PC-3 (cell line): Measurements from ENCODE around the gene CTNNA3. TPM values are rescaled to one million over a fixed set of nuclear protein-coding genes. Genes with fewer than 3 reads are reported as not detected.
A peak's percentile ranks its signal among the peaks of the same experiment; 100 is the strongest.

Experiments
- ATAC-seq: fragments of 200-7000 bp; cut with Tn5 transposase; 2 replicates; pipeline ENCODE4 v1.9.1; 2020; ENCODE audit warnings: mild to moderate bottlenecking, moderate library complexity
- BruUV-seq: library from RNA; stranded (reverse); fragments of 400-500 nt; replicated peaks from 2 replicates; lab custom pipeline; 2021; lab: Mats Ljungman, UMichigan
- CTCF ChIA-PET: fragments of 300-600 bp; sonication (Branson Sonifier 250); formaldehyde crosslinking; loops from one replicate; lab custom pipeline; 2022; ENCODE audit warnings: antibody characterized with exemption; lab: Charles Lee
- POLR2A ChIA-PET: fragments of 300-600 bp; sonication (Branson Sonifier 250); formaldehyde crosslinking; loops from one replicate; lab custom pipeline; 2022; ENCODE audit warnings: antibody characterized with exemption; ENCODE audit not compliant: unreplicated experiment; lab: Charles Lee
- DNase-seq: peaks from one replicate; pipeline ENCODE4 v3.0.0-alpha.2; 2015
- H2AFZ ChIP-seq: fragments of 300-600 bp; sonication (generic); 2 replicates; pipeline ENCODE4 v1.6.0; 2016; ENCODE audit warnings: antibody characterized with exemption, low read length
- H3F3A ChIP-seq: fragments of 300-600 bp; sonication (generic); one replicate; pipeline ENCODE4 v1.6.0; 2017; ENCODE audit warnings: antibody characterized with exemption, low read length, control low read depth, mild to moderate bottlenecking; ENCODE audit not compliant: unreplicated experiment
- H3K27ac ChIP-seq: fragments of 300-600 bp; sonication (generic); 2 replicates; pipeline ENCODE4 v1.5.1; 2016; ENCODE audit warnings: mild to moderate bottlenecking, low read length
- H3K27me3 ChIP-seq: fragments of 300-600 bp; sonication (generic); 2 replicates; pipeline ENCODE4 v1.6.1; 2016; ENCODE audit warnings: low read length, mixed read lengths
- H3K36me3 ChIP-seq: fragments of 300-600 bp; sonication (generic); 2 replicates; pipeline ENCODE4 v1.6.1; 2016; ENCODE audit warnings: low read depth, mixed run types, low read length, mixed read lengths
- H3K4me1 ChIP-seq: fragments of 300-600 bp; sonication (generic); 2 replicates; pipeline ENCODE4 v1.5.1; 2016; ENCODE audit warnings: low read length; ENCODE audit not compliant: insufficient read depth
- H3K4me2 ChIP-seq: fragments of 300-600 bp; sonication (generic); 2 replicates; pipeline ENCODE4 v1.6.0; 2016; ENCODE audit warnings: low read length
- H3K4me3 ChIP-seq: fragments of 300-600 bp; sonication (generic); 2 replicates; pipeline ENCODE4 v1.5.1; 2016; ENCODE audit warnings: mild to moderate bottlenecking, low read length, mixed read lengths
- H3K79me2 ChIP-seq: fragments of 300-600 bp; sonication (generic); 2 replicates; pipeline ENCODE4 v1.6.1; 2017; ENCODE audit warnings: low read length, mixed read lengths
- H3K9ac ChIP-seq: fragments of 300-600 bp; sonication (generic); 2 replicates; pipeline ENCODE4 v1.6.0; 2016; ENCODE audit warnings: mild to moderate bottlenecking, low read length
- H3K9me2 ChIP-seq: fragments of 300-600 bp; sonication (generic); replicated peaks from 2 replicates; pipeline ENCODE4 v1.6.1; 2016; ENCODE audit warnings: mixed run types, low read length, mixed read lengths
- H3K9me3 ChIP-seq: fragments of 300-600 bp; sonication (generic); 2 replicates; pipeline ENCODE4 v1.6.1; 2016; ENCODE audit warnings: low read length, mixed read lengths
- H4K20me1 ChIP-seq: fragments of 300-600 bp; sonication (generic); 2 replicates; pipeline ENCODE4 v1.6.1; 2016; ENCODE audit warnings: low read length, mixed read lengths
- CTCF ChIP-seq: fragments of 300-600 bp; sonication (generic); conservative IDR thresholded peaks from 2 replicates; pipeline ENCODE4 v1.5.1; 2017; ENCODE audit warnings: antibody characterized with exemption, low read depth, mild to moderate bottlenecking, low read length
- EZH2 ChIP-seq: fragments of 300-600 bp; sonication (generic); IDR thresholded peaks from one replicate; pipeline ENCODE4 v1.6.1; 2017; ENCODE audit warnings: antibody characterized with exemption, mild to moderate bottlenecking, low read length; ENCODE audit not compliant: unreplicated experiment
- EZH2phosphoT487 ChIP-seq: fragments of 300-600 bp; sonication (generic); IDR thresholded peaks from 2 replicates; pipeline ENCODE4 v1.6.1; 2018; ENCODE audit warnings: mild to moderate bottlenecking, antibody characterized with exemption, low read length, borderline replicate concordance
- intact Hi-C: fragments of 100-400 bp; cut with micrococcal nuclease; formaldehyde crosslinking; loops from 2 replicates; pipeline ENCODE4 v1.9.0; 2023
- total RNA-seq: library from RNA; depleted of rRNA; stranded (reverse); fragments of >200 nt; gene quantifications from 2 replicates; pipeline ENCODE4 v1.2.3, GENCODE V29; 2014

The CTNNA3 gene
- total RNA-seq, 1 experiment from 2014 or later: 1.9 TPM

GRCh38 chr10:66257801-66258200, 1438.2 kb downstream of the CTNNA3 start:
- Histone ChIP-seq H3K27ac (no peak overlapping the region), H2AFZ (no peak overlapping the region), H3K4me2 (no peak overlapping the region), H3K79me2 (no peaks in the 10 kb centered on the region), H3K4me3 (no peak overlapping the region), H3K9me2 (no peaks in the 10 kb centered on the region), H3K27me3 (no peaks in the 10 kb centered on the region), H3F3A (no peaks in the 10 kb centered on the region), H4K20me1 (no peaks in the 10 kb centered on the region), H3K4me1 (peaks cover 4% of the 10 kb centered on the region; the same call in 1 of the 2 replicates), H3K9me3 (no peaks in the 10 kb centered on the region), H3K36me3 (no peaks in the 10 kb centered on the region), H3K9ac (no peak overlapping the region)
- peak; percentile 67 for ATAC-seq
- TF ChIP-seq CTCF (no peak), EZH2 (no peak), EZH2phosphoT487 (no peak)
- intact Hi-C loops: no loop called here
- ChIA-PET POLR2A (no interaction called here), CTCF (interaction anchor here (0.7 kb wide), 1 partner anchor 236 kb away, joined by 3 read pairs; no protein-coding TSS in a partner anchor)
- peak; percentile 60 for DNase-seq
- no TSS peak for BruUV-seq

GRCh38 chr10:66252986-66253385, 1443.0 kb downstream of the CTNNA3 start:
- no peaks in the 10 kb centered on the region for H4K20me1 ChIP-seq
- ChIA-PET CTCF (no interaction called here), POLR2A (no interaction called here)
- H3K4me1 ChIP-seq: peaks cover 4% of the 10 kb centered on the region; the same call in 1 of the 2 replicates
- H3K9ac ChIP-seq: no peak overlapping the region
- no TSS peak for BruUV-seq
- H3F3A ChIP-seq: no peaks in the 10 kb centered on the region
- ATAC-seq: no peak
- H3K4me3 ChIP-seq: no peak overlapping the region
- no peak for TF ChIP-seq EZH2phosphoT487
- no peak for TF ChIP-seq CTCF
- no peak for TF ChIP-seq EZH2
- H3K9me3 ChIP-seq: peaks cover 8% of the 10 kb centered on the region; the same call in 1 of the 2 replicates
- no peak overlapping the region for H3K27ac ChIP-seq
- intact Hi-C loops: no loop called here
- H3K9me2 ChIP-seq: no peaks in the 10 kb centered on the region
- no peaks in the 10 kb centered on the region for H3K79me2 ChIP-seq
- no peaks in the 10 kb centered on the region for H3K27me3 ChIP-seq
- no peaks in the 10 kb centered on the region for H3K36me3 ChIP-seq
- no peak overlapping the region for H3K4me2 ChIP-seq
- DNase-seq: no peak
- H2AFZ ChIP-seq: no peak overlapping the region

GRCh38 chr10:66246177-66246576, 1449.8 kb downstream of the CTNNA3 start:
- H3K36me3 ChIP-seq: peaks cover 5% of the 10 kb centered on the region; the same call in 1 of the 2 replicates
- TF ChIP-seq EZH2 (no peak), EZH2phosphoT487 (no peak), CTCF (no peak)
- no peaks in the 10 kb centered on the region for H3F3A ChIP-seq
- H3K27me3 ChIP-seq: no peaks in the 10 kb centered on the region
- no peak overlapping the region for H3K4me2 ChIP-seq
- H3K9me2 ChIP-seq: no peaks in the 10 kb centered on the region
- DNase-seq (no peak), ATAC-seq (no peak)
- no peak overlapping the region for H3K4me3 ChIP-seq
- no TSS peak for BruUV-seq
- H3K9ac ChIP-seq: no peak overlapping the region
- intact Hi-C loops: no loop called here
- H4K20me1 ChIP-seq: no peaks in the 10 kb centered on the region
- no peak overlapping the region for H3K27ac ChIP-seq
- H2AFZ ChIP-seq: no peak overlapping the region
- ChIA-PET POLR2A (no interaction called here), CTCF (no interaction called here)
- H3K9me3 ChIP-seq: peaks cover 13% of the 10 kb centered on the region; the same call in 1 of the 2 replicates
- H3K4me1 ChIP-seq: no peaks in the 10 kb centered on the region
- no peaks in the 10 kb centered on the region for H3K79me2 ChIP-seq
